NB4 (cell line): ENCODE data around the gene PLSCR1.
"Not testable (repeated sequence)": the region's sequence is repeated elsewhere in the genome, so short reads cannot be mapped to it uniquely, and the experiment has no call there.

Source experiments
- DNase-seq: peaks from one replicate; pipeline ENCODE4 v3.0.0; 2010; ENCODE audit warnings: low read depth
- H3K4me3 ChIP-seq: one replicate; pipeline ENCODE4 v1.5.1; 2011; ENCODE audit warnings: mild to moderate bottlenecking, low read depth, low read length, moderate library complexity
- MAX ChIP-seq: IDR thresholded peaks from 2 replicates; pipeline ENCODE4 v1.6.1; 2011; ENCODE audit warnings: low read depth, low read length
- MYC ChIP-seq: IDR thresholded peaks from 2 replicates; pipeline ENCODE4 v1.6.1; 2011; ENCODE audit warnings: low read depth, low read length
- POLR2A ChIP-seq: IDR thresholded peaks from 2 replicates; pipeline ENCODE4 v1.6.1; 2011; ENCODE audit warnings: mild to moderate bottlenecking; ENCODE audit not compliant: insufficient read length; ENCODE audit errors: extremely low read depth
- TF ChIP-seq, protein P1 (sequence below): IDR thresholded peaks from one replicate; pipeline ENCODE4 v1.5.1; 2012; ENCODE audit warnings: low read depth, low read length

Gene PLSCR1

GRCh38 chr3:146493221-146493620, 51.2 kb downstream of the PLSCR1 start:
- no peak overlapping the region for H3K4me3 ChIP-seq
- TF ChIP-seq POLR2A (no peak), MAX (no peak), MYC (no peak)
- DNase-seq, result no peak

DNA sequence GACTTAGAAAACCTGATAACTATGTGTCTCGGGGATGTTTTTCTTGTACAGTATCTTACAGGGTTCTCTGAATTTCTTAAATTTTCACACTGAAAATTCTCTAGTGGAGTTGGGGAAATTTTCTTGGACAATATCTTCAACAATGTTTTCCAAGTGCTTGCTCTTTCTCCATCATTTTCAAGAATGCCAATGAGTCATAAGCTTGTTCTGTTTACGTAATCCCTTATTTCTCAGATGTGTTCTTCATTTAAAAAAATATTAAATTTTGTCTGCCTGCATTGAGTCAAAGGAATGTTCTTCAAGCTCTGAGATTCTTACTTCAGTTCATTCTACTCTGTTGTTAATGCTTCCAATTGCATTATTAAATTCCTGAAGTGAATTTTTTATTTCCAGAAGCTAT, 53.1 kb downstream of the PLSCR1 start:
- DNase-seq, result no peak
- no peak overlapping the region for H3K4me3 ChIP-seq
- TF ChIP-seq, protein P1, sequence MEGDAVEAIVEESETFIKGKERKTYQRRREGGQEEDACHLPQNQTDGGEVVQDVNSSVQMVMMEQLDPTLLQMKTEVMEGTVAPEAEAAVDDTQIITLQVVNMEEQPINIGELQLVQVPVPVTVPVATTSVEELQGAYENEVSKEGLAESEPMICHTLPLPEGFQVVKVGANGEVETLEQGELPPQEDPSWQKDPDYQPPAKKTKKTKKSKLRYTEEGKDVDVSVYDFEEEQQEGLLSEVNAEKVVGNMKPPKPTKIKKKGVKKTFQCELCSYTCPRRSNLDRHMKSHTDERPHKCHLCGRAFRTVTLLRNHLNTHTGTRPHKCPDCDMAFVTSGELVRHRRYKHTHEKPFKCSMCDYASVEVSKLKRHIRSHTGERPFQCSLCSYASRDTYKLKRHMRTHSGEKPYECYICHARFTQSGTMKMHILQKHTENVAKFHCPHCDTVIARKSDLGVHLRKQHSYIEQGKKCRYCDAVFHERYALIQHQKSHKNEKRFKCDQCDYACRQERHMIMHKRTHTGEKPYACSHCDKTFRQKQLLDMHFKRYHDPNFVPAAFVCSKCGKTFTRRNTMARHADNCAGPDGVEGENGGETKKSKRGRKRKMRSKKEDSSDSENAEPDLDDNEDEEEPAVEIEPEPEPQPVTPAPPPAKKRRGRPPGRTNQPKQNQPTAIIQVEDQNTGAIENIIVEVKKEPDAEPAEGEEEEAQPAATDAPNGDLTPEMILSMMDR, result no peak
- TF ChIP-seq POLR2A (no peak), MAX (no peak), MYC (no peak)

GRCh38 chr3:146485297-146485696, 59.1 kb downstream of the PLSCR1 start:
- no peak for DNase-seq
- no peak for TF ChIP-seq POLR2A

GRCh38 chr3:146476094-146476740, 68.2 kb downstream of the PLSCR1 start:
- DNase-seq, result no peak
- H3K4me3 ChIP-seq, result no peak overlapping the region
- no peak for TF ChIP-seq MAX
- no peak for TF ChIP-seq POLR2A
- TF ChIP-seq, protein P1, result no peak
- TF ChIP-seq MYC, result no peak

More at GRCh38 chr3:146485297-146485696, 59.1 kb downstream of the PLSCR1 start:
- H3K4me3 ChIP-seq, result no peak overlapping the region

DNA sequence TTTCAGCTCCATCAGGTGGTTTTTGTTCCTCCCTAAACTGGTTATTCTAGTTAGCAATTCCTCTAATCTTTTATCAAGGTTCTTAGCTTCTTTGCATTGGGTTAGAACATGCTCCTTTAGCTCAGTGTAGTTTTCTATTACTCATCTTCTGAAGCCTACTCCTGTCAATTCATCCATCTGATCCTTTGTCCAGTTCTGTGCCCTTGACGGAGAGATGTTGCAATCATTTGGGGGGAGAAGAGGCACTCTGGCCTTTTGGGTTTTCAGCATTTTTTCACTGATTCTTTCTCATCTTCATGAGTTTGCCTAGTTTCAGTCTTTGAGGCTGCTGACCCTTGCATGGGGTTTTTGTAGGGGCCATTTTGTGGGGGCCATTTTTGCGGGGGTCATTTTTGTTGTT, 69.4 kb downstream of the PLSCR1 start:
- DNase-seq, H3K4me3 ChIP-seq: not testable (repeated sequence)

- no peak for TF ChIP-seq MAX
- TF ChIP-seq MYC, result no peak
- TF ChIP-seq, protein P1, result no peak
- TF ChIP-seq POLR2A, result no peak
- no peak for DNase-seq
- no peak overlapping the region for H3K4me3 ChIP-seq
Observed at GRCh38 chr3:146473726-146474125, 70.7 kb downstream of the PLSCR1 start.

GRCh38 chr3:146472611-146473010, 71.8 kb downstream of the PLSCR1 start:
- no peak overlapping the region for H3K4me3 ChIP-seq
- DNase-seq, result no peak
- TF ChIP-seq, protein P1, result no peak
- TF ChIP-seq MAX, result no peak
- TF ChIP-seq POLR2A, result no peak
- TF ChIP-seq MYC, result no peak
